Activated T-cell treated with anti-CD3 and anti-CD28 coated beads, Interleukin-2, amount 50 U/mL, for 1 hour (primary cell): ENCODE measurements around the gene YY2.

Experiments
- DNase-seq: peaks from one replicate; pipeline ENCODE4 v3.0.0-alpha.2; 2020

Gene YY2

DNA sequence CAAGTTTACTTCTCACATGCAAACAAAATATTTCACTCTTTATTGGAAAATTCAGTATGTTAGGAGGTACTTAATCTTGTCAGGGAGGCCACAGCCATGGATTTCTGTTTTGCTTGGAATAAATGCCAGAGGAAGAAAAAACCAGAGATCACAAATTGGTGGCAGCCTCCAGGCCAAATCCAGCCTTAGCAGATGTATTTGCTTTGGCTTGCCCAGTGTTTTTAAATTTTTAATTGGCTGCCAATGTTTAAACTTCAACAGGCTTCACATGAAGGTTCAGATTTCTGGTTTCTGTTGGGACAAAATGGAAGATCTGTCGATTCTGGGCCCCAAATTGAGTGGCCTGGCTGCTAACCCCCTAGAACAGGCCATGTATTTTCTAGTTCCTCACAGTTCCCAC is 19.2 kb downstream of the YY2 start:
- DNase-seq = no peak

DNA sequence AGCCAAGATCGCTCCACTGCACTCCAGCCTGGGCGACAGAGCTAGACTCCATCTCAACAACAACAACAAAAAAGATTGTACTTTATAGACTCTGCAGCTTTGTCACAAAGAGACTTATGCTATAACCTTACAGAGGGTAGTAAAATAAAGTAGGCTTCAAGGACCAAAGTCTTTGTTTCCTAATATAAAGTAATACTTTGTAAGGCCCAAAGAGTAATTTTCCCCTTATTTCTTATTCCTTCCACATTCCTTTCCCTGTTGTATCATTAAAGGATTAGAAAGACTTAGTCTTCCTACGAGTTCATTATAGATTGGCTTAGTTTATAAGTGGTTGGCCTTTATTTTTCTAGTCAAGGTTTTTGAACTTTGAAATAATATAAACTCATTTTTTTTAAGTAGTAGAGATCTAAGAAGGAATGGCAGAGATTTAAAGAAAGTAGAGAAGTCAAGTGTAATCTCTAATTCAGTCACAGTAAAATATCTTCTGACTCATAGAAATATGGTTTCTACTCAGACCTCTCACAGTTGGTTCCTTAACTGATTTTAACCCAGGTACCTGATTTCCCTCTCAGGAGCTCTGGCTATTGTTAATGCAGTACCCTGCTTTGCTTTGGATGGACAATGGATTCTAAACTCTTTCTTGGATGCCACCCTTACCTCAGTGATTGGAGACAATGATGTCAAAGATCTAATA is 26.2 kb downstream of the YY2 start:
- no peak for DNase-seq

DNA sequence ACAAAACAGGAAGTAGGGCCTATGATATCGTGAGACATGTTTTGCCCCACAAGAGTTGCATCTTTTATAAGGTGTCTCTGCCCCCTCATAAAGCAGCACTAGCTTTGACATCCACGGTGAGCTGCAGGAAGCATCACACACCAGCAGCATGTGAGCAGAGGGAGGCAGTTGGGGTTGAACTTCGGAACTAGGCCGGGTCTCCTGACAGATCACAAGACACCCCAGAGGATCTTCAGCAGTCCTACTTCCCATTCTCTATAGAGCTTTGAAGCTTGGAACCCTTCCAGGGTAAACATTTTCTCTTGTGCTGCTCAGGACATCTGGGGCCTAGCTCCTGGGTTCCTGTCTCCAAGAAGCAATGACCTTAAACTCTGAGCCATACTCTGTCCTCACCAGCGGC is 27.5 kb downstream of the YY2 start:
- DNase-seq = no peak

DNA sequence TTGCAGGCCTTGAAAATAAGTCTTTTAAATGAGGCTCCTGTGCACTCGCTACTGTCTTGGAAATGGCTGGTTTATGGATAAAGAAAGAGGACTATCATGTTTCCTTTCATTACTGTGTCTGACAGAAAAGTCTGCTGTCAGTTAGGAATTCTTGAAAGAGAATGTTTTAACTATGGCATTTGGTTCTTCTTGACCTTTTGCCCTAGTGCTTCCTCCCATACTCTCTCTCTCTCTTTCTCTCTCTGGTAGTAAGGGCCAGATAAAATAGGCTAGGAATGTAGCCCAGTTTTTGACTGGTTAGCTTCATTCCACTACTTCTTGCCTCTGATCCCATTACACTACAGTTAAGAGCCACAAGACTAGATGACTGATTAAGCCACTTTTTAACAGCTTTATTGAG is 29.8 kb downstream of the YY2 start:
- no peak for DNase-seq

DNA sequence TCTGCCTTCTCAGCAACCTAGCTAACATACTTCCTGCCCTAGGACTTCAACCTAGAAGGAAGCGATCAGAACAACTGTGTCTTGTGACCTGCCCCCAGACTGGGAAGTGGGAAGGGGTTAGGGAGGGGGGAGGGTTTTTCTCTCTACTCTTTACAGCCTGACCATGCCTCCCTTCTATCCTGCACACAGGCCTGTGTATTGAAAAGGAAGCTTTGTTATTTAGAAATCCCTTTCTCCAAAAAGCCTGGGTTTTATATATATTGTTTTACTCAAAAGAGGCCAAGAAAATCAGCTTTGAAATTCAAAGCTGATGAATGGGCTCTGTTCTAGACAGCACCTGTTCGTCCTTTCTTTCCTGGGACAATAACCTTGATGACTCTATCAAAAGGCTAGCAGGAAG is 49.5 kb downstream of the YY2 start:
- no peak for DNase-seq

DNA sequence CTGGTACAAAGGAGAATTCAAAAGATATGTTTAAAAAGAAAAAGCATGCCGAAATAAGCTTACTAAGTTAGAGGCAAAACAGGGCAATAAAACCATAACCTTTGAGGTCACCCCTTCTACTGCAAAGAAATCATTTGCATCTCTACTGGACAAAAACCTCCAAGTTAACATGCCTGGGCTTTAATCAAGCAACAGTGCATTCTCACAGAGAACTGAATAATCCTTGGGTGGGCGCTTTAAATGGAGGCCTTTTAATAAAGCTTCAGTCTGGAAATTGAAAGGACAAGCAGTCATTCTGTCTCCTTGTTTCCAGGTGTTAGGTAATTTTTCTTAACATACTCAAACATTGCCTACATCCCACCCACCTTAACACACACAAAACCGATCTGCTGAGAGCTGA is 50.2 kb downstream of the YY2 start:
- DNase-seq = no peak

DNA sequence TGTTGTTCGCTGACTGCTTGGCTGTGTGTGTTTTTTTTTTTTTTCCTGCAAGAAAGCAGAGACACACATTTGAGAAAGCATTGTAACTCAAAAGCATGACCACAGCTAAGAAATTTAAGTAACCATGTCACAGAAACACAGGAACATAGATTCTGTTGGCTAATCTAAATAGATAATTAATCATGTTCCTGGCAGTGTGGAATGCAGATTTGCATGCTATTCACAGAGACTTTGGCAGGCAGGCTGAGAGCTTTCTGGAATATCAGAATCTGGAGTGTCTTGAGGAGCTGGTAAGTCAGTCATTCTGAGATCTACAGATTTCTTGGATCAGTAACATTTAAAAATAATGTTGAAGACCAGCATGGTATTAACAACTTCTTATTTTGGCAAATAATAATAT is 51.5 kb downstream of the YY2 start:
- no peak for DNase-seq
